Sigmoid colon (tissue), 7 donors: ENCODE results near the gene COG4. TPM values are rescaled to one million over a fixed set of nuclear protein-coding genes. Genes with fewer than 3 reads are reported as not detected.

Experiments
- DNase-seq: peaks from one replicate; pipeline ENCODE4 v3.0.0-alpha.2; 2019
- H3K27ac ChIP-seq, 4 donors: fragments of 200-600 bp; sonication (generic); one replicate each; pipeline ENCODE4 v1.5.1; 2016 to 2019; ENCODE audit warnings: mild to moderate bottlenecking in 1 of 4
- H3K27me3 ChIP-seq, 3 donors: fragments of 200-600 bp; sonication (generic); one replicate each; pipeline ENCODE4 v1.5.1; 2019; ENCODE audit warnings: mild to moderate bottlenecking in 1 of 3
- H3K36me3 ChIP-seq, 4 donors: fragments of 200-600 bp; sonication (generic); one replicate each; pipeline ENCODE4 v1.5.1; 2016 to 2019
- H3K4me1 ChIP-seq, 4 donors: fragments of 200-600 bp; sonication (generic); one replicate each; pipeline ENCODE4 v1.5.1; 2017 to 2019
- H3K4me3 ChIP-seq, 4 donors: fragments of 200-600 bp; sonication (generic); one replicate each; pipeline ENCODE4 v1.5.1; 2017 to 2019; ENCODE audit warnings: mild to moderate bottlenecking in 2 of 4, moderate library complexity in 1 of 4
- H3K9me3 ChIP-seq, 4 donors: fragments of 200-600 bp in 3 of 4; sonication (generic) in 3 of 4; one replicate each; pipeline versions ENCODE4 v1.5.1 to v1.6.1; 2013 to 2019
- EP300 ChIP-seq, 4 donors: sonication (generic); formaldehyde crosslinking; IDR thresholded peaks; one replicate each; pipeline ENCODE4 v1.6.1; 2017; ENCODE audit warnings: antibody characterized with exemption in 4 of 4
- POLR2A ChIP-seq, 2 donors: fragments of 450-650 bp; IDR thresholded peaks; one replicate each; pipeline ENCODE4 v1.6.1; 2016; ENCODE audit warnings: antibody characterized with exemption in 2 of 2, mild to moderate bottlenecking in 2 of 2, moderate library complexity in 2 of 2
- POLR2AphosphoS5 ChIP-seq, 4 donors: sonication (generic); formaldehyde crosslinking; IDR thresholded peaks; one replicate each; pipeline ENCODE4 v1.6.1; 2017; ENCODE audit warnings: antibody characterized with exemption in 4 of 4
- WGBS, 2 donors: extraction: QIAGEN DNeasy Blood & Tissue Kit; methylation state at CpG; one replicate each; pipeline ENCODE4 v1.1.7; 2013; 5-methylcytosine and 5-hydroxymethylcytosine counted together
- intact Hi-C: fragments of 100-400 bp; cut with DNase I; formaldehyde crosslinking; loops from one replicate; pipeline ENCODE4 v1.15.1; 2023
- polyA plus RNA-seq, 3 donors: library from polyadenylated mRNA; stranded (reverse); fragments of 200-250 nt; gene quantifications; one replicate each; pipeline ENCODE4 v1.2.3, GENCODE V29; 2013
- total RNA-seq, 4 donors: library from RNA; depleted of rRNA; stranded (reverse); fragments of >200 nt; gene quantifications; one replicate each; pipeline ENCODE4 v1.1.0, GENCODE V29; 2016
- TF ChIP-seq, protein P1 (sequence below), 4 experiments: fragments of 450-650 bp in 3 of 4; fragments of 200-600 bp in 1 of 4; IDR thresholded peaks; one replicate each; pipeline ENCODE4 v1.5.1; 2016 to 2019; ENCODE audit warnings: antibody characterized with exemption in 4 of 4, mild to moderate bottlenecking in 3 of 4, moderate library complexity in 2 of 4
- donor health status: healthy with polysubstance abuse.
- donor health status: Bipolar disorder and iron deficiency.
- donor health status: healthy.

Gene COG4
- total and polyA plus RNA-seq, 7 donors, result 25.2 to 51.0 (median 32.7) TPM

DNA sequence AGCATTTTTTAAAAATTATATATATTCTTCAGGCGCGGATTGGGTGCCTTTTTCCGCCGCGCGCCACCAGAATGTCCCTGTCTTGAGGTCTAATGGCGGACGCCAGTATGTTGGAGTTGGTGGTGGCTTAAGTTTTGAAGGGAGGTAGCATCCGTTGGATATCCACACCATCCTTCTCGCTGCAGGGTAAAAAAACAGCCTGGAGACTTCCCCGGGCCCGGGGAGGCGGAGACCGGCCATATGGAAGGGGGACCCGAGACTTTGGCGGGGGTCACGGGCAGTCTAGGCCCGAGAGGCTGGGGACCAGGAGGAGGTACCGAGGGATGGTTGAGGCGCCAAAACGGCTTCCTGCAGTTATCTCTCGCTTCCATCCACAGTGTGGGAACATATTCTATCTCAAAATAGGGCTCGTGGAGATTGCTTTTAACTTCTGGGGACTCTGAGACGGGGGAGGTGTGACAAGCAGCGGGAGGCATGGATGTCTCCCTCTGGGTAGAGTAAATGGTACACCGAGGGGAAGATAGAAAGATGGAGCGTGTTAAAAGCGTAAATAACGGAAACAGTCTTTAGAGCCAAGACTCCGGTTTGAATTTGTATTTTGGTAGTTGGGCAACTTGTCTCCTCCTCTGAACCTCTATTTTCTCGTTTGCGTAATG is 517 bp upstream of the COG4 start, which contains the start of gene SF3B3:
Gene SF3B3, plus strand, starts transcription at position 74 of the 656 bp plus-strand sequence. CDS start 2,841 bp downstream, outside the sequence.
- H3K4me1 ChIP-seq, result peaks cover 0 to 48% (median 42%) of the 10 kb centered on the region in 4 donors
- H3K36me3 ChIP-seq, result peaks cover 3 to 33% (median 8%) of the 10 kb centered on the region in 4 donors
- H3K27me3 ChIP-seq, result no peaks in the 10 kb centered on the region
- H3K9me3 ChIP-seq, result no peaks in the 10 kb centered on the region
- 0% methylated on average over 32 of the region's 32 CpGs for WGBS, 2 donors
- intact Hi-C loops, result loop anchor here (10.0 kb wide), 2 partner anchors 221 to 251 kb away; no protein-coding TSS in a partner anchor
- TF ChIP-seq POLR2AphosphoS5 (IDR thresholded peaks at IDR 0.05) (peak in 3 of 4 donors; percentile 36 to 87 (median 76)), EP300 (IDR thresholded peaks at IDR 0.05) (no peak), POLR2A (IDR thresholded peaks at IDR 0.05) (no peak)
- TF ChIP-seq, protein P1, sequence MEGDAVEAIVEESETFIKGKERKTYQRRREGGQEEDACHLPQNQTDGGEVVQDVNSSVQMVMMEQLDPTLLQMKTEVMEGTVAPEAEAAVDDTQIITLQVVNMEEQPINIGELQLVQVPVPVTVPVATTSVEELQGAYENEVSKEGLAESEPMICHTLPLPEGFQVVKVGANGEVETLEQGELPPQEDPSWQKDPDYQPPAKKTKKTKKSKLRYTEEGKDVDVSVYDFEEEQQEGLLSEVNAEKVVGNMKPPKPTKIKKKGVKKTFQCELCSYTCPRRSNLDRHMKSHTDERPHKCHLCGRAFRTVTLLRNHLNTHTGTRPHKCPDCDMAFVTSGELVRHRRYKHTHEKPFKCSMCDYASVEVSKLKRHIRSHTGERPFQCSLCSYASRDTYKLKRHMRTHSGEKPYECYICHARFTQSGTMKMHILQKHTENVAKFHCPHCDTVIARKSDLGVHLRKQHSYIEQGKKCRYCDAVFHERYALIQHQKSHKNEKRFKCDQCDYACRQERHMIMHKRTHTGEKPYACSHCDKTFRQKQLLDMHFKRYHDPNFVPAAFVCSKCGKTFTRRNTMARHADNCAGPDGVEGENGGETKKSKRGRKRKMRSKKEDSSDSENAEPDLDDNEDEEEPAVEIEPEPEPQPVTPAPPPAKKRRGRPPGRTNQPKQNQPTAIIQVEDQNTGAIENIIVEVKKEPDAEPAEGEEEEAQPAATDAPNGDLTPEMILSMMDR (IDR thresholded peaks at IDR 0.05), result no peak
- peak within 1 kb of the TSS; percentile 68 to 87 (median 80) for H3K4me3 ChIP-seq
- peak; percentile 75 for DNase-seq
- H3K27ac ChIP-seq, result peak within 1 kb of the TSS; percentile 85 to 94 (median 88)

DNA sequence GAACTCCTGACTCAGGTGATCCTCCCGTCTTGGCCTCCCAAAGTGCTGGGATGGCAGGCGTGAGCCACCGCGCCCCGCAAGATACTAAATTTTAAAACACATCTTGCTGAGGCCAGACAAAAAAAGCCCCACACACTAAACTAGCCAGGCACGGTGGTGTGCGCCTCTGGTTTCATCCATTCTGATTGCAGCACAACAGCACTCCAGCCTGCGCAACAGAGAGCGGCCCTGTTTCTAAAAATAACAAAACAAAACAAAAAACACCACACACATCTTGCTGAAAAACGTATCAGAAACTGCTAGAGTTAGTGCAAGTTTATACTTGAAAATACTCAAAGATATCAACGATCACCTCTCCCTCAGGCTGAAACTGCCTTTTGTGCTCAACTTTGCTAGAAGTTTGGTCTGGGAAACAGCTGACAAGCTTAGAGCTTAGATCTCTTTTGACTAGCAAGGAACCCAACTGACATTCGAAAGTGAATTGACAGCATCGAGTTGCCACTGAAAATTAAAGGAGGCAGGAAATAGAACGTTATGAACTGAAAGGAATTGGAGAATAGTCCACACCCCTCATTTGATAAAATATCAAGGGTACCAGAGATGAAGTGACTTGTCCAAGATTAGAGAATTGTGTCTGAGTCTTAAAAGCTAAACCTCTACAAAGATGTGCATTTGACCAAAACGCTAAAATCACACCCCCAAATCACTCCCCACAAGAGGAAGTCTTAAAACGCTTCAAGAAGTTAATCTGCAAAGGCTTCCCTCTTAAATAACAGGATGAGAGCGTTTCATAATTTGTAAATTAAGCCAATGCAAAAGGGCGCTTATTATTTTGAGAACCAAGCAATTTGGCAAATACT is 908 bp downstream of the COG4 start:
- WGBS, 2 donors, result 47 to 51% methylated on average over 18 of the region's 18 CpGs

DNA sequence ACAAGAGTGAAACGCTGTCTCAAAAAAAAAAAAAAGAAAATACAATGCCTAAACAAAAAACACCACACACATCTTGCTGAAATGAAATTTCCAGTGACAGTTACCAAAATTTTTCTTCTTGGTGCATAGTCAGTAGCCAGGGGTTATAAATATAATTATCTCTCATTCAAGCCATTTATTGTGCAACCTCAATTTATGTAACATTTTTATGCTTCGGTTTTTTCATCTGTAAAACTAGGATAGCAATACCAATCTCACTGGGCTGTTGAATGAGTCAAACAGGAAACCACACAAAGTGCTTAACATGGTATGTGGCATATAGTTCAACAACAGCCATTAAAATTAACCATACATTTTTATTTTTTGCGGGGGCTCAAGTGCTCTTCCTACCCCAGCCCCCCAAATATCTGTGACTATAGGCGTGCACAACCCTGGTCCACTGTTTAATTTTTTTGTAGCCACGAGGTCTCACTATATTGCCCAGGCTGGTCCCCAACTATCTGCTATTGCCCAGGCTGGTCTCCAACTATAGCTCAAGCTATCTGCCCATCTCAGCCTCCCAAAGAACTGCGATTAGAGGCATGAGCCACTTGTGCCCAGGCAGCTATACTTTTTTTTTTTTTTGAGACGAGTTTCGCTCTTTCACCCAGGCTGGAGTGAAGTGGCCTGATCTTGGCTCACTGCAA is 2.6 kb downstream of the COG4 start:
- Histone ChIP-seq H3K27me3 (no peaks in the 10 kb centered on the region), H3K36me3 (peaks cover 7 to 36% (median 22%) of the 10 kb centered on the region in 4 donors), H3K9me3 (no peaks in the 10 kb centered on the region), H3K27ac (no peak overlapping the region), H3K4me1 (peaks cover 0 to 27% (median 22%) of the 10 kb centered on the region in 4 donors), H3K4me3 (no peak overlapping the region)
- no peak for DNase-seq
- intact Hi-C loops, result loop anchor here (10.0 kb wide), 2 partner anchors 224 to 254 kb away; no protein-coding TSS in a partner anchor
- TF ChIP-seq EP300 (IDR thresholded peaks at IDR 0.05) (no peak), POLR2A (IDR thresholded peaks at IDR 0.05) (no peak), POLR2AphosphoS5 (IDR thresholded peaks at IDR 0.05) (no peak)
- WGBS, 2 donors, result 67 to 81% methylated on average over 8 of the region's 8 CpGs

More for the DNA sequence above, 908 bp downstream of the COG4 start:
- intact Hi-C loops, result loop anchor here (10.0 kb wide), 2 partner anchors 222 to 252 kb away; no protein-coding TSS in a partner anchor
- peaks cover 6 to 35% (median 8%) of the 10 kb centered on the region in 4 donors for H3K36me3 ChIP-seq
- no peak for DNase-seq
- peaks cover 0 to 43% (median 39%) of the 10 kb centered on the region in 4 donors for H3K4me1 ChIP-seq
- peak overlapping the region; percentile 68 to 87 (median 80) for H3K4me3 ChIP-seq
- H3K27me3 ChIP-seq, result no peaks in the 10 kb centered on the region
- peak overlapping the region in 3 of 4 donors; percentile 86 to 94 (median 91) for H3K27ac ChIP-seq
- no peaks in the 10 kb centered on the region for H3K9me3 ChIP-seq
- TF ChIP-seq POLR2A (IDR thresholded peaks at IDR 0.05) (no peak), POLR2AphosphoS5 (IDR thresholded peaks at IDR 0.05) (no peak), EP300 (IDR thresholded peaks at IDR 0.05) (no peak)
- TF ChIP-seq, protein P1 (IDR thresholded peaks at IDR 0.05), result no peak

DNA sequence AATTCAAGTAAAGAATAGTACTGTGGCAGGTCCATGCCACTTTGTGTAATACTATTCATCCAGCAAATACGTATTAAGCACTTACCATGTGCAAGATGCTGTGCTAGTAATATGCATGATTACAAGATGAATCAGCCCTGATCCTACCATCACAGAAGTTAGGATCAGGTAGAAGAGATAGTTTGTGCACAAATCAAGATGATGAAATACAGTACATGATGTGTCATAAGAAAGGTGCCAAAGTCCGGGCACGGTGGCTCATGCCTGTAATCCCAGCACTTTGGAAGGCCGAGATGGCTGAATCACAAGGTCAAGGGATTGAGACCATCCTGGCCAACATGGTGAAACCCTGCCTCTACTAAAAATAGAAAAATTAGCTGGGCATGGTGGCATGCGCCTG is 10.9 kb downstream of the COG4 start:
- Histone ChIP-seq H3K27me3 (no peaks in the 10 kb centered on the region), H3K4me1 (no peaks in the 10 kb centered on the region), H3K9me3 (no peaks in the 10 kb centered on the region), H3K36me3 (peaks cover 27 to 100% (median 66%) of the 10 kb centered on the region in 4 donors), H3K4me3 (no peak overlapping the region), H3K27ac (no peak overlapping the region)
- no peak for TF ChIP-seq POLR2AphosphoS5 (IDR thresholded peaks at IDR 0.05)
- no peak for TF ChIP-seq POLR2A (IDR thresholded peaks at IDR 0.05)
- no peak for TF ChIP-seq EP300 (IDR thresholded peaks at IDR 0.05)
- intact Hi-C loops, result no loop called here
- WGBS, 2 donors, result 90 to 96% methylated on average over 5 of the region's 5 CpGs
- DNase-seq, result no peak

DNA sequence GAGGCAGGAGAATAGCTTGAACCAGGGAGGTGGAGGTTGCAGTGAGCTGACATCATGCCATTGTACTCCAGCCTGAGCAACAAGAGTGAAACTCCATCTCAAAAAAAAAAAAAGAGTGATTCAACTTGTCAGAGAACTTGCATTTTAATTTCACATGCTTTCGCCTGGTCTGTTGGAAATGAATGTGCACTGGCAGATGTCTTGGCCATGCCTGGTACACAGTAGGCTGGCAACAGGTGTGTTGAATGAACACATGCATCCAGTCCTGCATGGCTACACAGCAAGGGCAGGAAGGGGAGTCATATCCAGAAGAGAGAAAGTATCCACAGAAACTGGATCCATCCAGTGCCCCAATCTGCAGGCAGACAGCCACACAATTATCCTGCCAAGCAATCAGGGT is 11.5 kb downstream of the COG4 start:
- Histone ChIP-seq H3K27ac (no peak overlapping the region), H3K4me1 (no peaks in the 10 kb centered on the region), H3K27me3 (no peaks in the 10 kb centered on the region), H3K4me3 (no peak overlapping the region), H3K9me3 (no peaks in the 10 kb centered on the region), H3K36me3 (peaks cover 22 to 100% (median 66%) of the 10 kb centered on the region in 4 donors)
- TF ChIP-seq POLR2AphosphoS5 (IDR thresholded peaks at IDR 0.05) (no peak), EP300 (IDR thresholded peaks at IDR 0.05) (no peak), POLR2A (IDR thresholded peaks at IDR 0.05) (no peak)
- TF ChIP-seq, protein P1 (IDR thresholded peaks at IDR 0.05), result no peak
- no peak for DNase-seq
- intact Hi-C loops, result no loop called here
- WGBS, 2 donors, result 96 to 98% methylated on average over 1 of the region's 1 CpG
